SK-N-DZ (cell line): ENCODE data around the gene PGF. TPM values are rescaled to one million over a fixed set of nuclear protein-coding genes. Genes with fewer than 3 reads are reported as not detected.
"Not testable (repeated sequence)": the region's sequence is repeated elsewhere in the genome, so short reads cannot be mapped to it uniquely, and the experiment has no call there.

ENCODE experiments used
- DNase-seq: peaks from one replicate; pipeline ENCODE4 v3.0.0-alpha.2; 2015; ENCODE audit warnings: low spot score
- polyA plus RNA-seq, 2 experiments: library from polyadenylated mRNA; depleted of rRNA; stranded (reverse); fragments of >200 nt; gene quantifications; 2 replicates each; pipeline ENCODE4 v1.2.3, GENCODE V29; 2014

Gene PGF
- polyA plus RNA-seq (2014; cell fraction: cytosol; rRNA removed): 41.3 and 45.9 TPM in 2 replicates
- 19.9 and 28.4 TPM in 2 replicates for polyA plus RNA-seq (2014; cell fraction: nucleus; rRNA removed)

- peak; percentile 64 for DNase-seq
Measured at GRCh38 chr14:74955229-74956026, at the start of gene PGF. Gene PGF (minus strand): TSS chr14:74955597. CDS start chr14:74955242, 355 bp downstream.

GRCh38 chr14:75003250-75004027, 48.0 kb upstream of the PGF start:
- no peak for DNase-seq

- DNase-seq: peak; percentile 96
Measured at GRCh38 chr14:75002392-75003249, 47.2 kb upstream of the PGF start, which contains the start of gene EIF2B2. Gene EIF2B2 (plus strand): TSS chr14:75002921. CDS start chr14:75002991, 70 bp downstream.

- no peak for DNase-seq
Measured at GRCh38 chr14:75001899-75002298, 46.5 kb upstream of the PGF start.

GRCh38 chr14:75001261-75001660, 45.9 kb upstream of the PGF start:
- DNase-seq: no peak

GRCh38 chr14:74995781-74996180, 40.4 kb upstream of the PGF start:
- DNase-seq: not testable (repeated sequence)

- not testable (repeated sequence) for DNase-seq
Measured at GRCh38 chr14:74994182-74994581, 38.8 kb upstream of the PGF start.

GRCh38 chr14:74988993-74989392, 33.6 kb upstream of the PGF start:
- no peak for DNase-seq

- DNase-seq: no peak
Measured at GRCh38 chr14:74988131-74988530, 32.7 kb upstream of the PGF start.

GRCh38 chr14:74985806-74986205, 30.4 kb upstream of the PGF start:
- no peak for DNase-seq

GRCh38 chr14:74985028-74985310, 29.6 kb upstream of the PGF start:
- DNase-seq: no peak

GRCh38 chr14:74984236-74985027, 29.0 kb upstream of the PGF start:
- no peak for DNase-seq

- DNase-seq: no peak
Measured at GRCh38 chr14:74983343-74983742, 27.9 kb upstream of the PGF start.

- DNase-seq: no peak
Measured at GRCh38 chr14:74982661-74983060, 27.3 kb upstream of the PGF start.

- no peak for DNase-seq
Measured at GRCh38 chr14:74981833-74982232, 26.4 kb upstream of the PGF start.

- DNase-seq: no peak
Measured at GRCh38 chr14:74981462-74981782, 26.0 kb upstream of the PGF start.

GRCh38 chr14:74980731-74981461, 25.5 kb upstream of the PGF start:
- DNase-seq: peak; percentile 58

GRCh38 chr14:74980398-74980730, 25.0 kb upstream of the PGF start:
- DNase-seq: peak; percentile 29

GRCh38 chr14:74979442-74980397, 24.3 kb upstream of the PGF start:
- DNase-seq: peak; percentile 70
